ENCODE data around the gene CCDC24. TPM values are rescaled to one million over a fixed set of nuclear protein-coding genes. Genes with fewer than 3 reads are reported as not detected.

CCDC24 gene
- total RNA-seq, 4 donors from 2014 or later = 12.4 to 18.2 (median 15.7) TPM

GRCh38 chr1:43993206-43993914 is 2.0 kb downstream of the CCDC24 start:
- no peak for TF ChIP-seq POLR2A (IDR thresholded peaks at IDR 0.05)
- no peak for TF ChIP-seq CTCF (IDR thresholded peaks at IDR 0.05)
- H3K27me3 ChIP-seq = no peaks in the 10 kb centered on the region
- peaks cover 0 to 24% (median 4%) of the 10 kb centered on the region in 4 donors for H3K4me1 ChIP-seq
- H3K4me3 ChIP-seq = no peak overlapping the region
- no peaks in the 10 kb centered on the region for H3K9me3 ChIP-seq
- DNase-seq = no peak
- H3K36me3 ChIP-seq = no peaks in the 10 kb centered on the region
- H3K27ac ChIP-seq = no peak overlapping the region

GRCh38 chr1:43994071-43994470 is 2.7 kb downstream of the CCDC24 start:
- no peak for DNase-seq
- TF ChIP-seq CTCF (IDR thresholded peaks at IDR 0.05) = no peak
- no peak for TF ChIP-seq POLR2A (IDR thresholded peaks at IDR 0.05)

GRCh38 chr1:43994794-43995790 is 3.7 kb downstream of the CCDC24 start:
- Histone ChIP-seq H3K9me3 (no peaks in the 10 kb centered on the region), H3K4me3 (no peak overlapping the region), H3K27ac (no peak overlapping the region), H3K4me1 (peaks cover 0 to 24% (median 4%) of the 10 kb centered on the region in 4 donors), H3K36me3 (no peaks in the 10 kb centered on the region), H3K27me3 (no peaks in the 10 kb centered on the region)
- TF ChIP-seq POLR2A (IDR thresholded peaks at IDR 0.05) (no peak), CTCF (IDR thresholded peaks at IDR 0.05) (peak in 4 of 6 experiments; percentile 6 to 31 (median 18))
- no peak for DNase-seq

More at GRCh38 chr1:43994071-43994470, 2.7 kb downstream of the CCDC24 start:
- no peak overlapping the region for H3K4me3 ChIP-seq
- no peaks in the 10 kb centered on the region for H3K36me3 ChIP-seq
- H3K4me1 ChIP-seq = peaks cover 0 to 24% (median 4%) of the 10 kb centered on the region in 4 donors
- no peak overlapping the region for H3K27ac ChIP-seq
- no peaks in the 10 kb centered on the region for H3K9me3 ChIP-seq
- H3K27me3 ChIP-seq = no peaks in the 10 kb centered on the region

GRCh38 chr1:43995984-43996732 is 4.8 kb downstream of the CCDC24 start:
- peaks cover 0 to 9% (median 0%) of the 10 kb centered on the region in 3 donors for H3K36me3 ChIP-seq
- TF ChIP-seq POLR2A (IDR thresholded peaks at IDR 0.05) (no peak), CTCF (IDR thresholded peaks at IDR 0.05) (no peak)
- no peaks in the 10 kb centered on the region for H3K9me3 ChIP-seq
- H3K27ac ChIP-seq = no peak overlapping the region
- no peak for DNase-seq
- H3K4me3 ChIP-seq = no peak overlapping the region
- H3K27me3 ChIP-seq = no peaks in the 10 kb centered on the region
- H3K4me1 ChIP-seq = peaks cover 0 to 16% (median 4%) of the 10 kb centered on the region in 4 donors

GRCh38 chr1:43996733-43997115 is 5.3 kb downstream of the CCDC24 start:
- Histone ChIP-seq H3K4me1 (peaks cover 0 to 15% (median 4%) of the 10 kb centered on the region in 4 donors), H3K9me3 (no peaks in the 10 kb centered on the region), H3K4me3 (no peak overlapping the region), H3K27ac (no peak overlapping the region), H3K36me3 (peaks cover 0 to 9% (median 0%) of the 10 kb centered on the region in 3 donors), H3K27me3 (no peaks in the 10 kb centered on the region)
- no peak for TF ChIP-seq CTCF (IDR thresholded peaks at IDR 0.05)
- TF ChIP-seq POLR2A (IDR thresholded peaks at IDR 0.05) = no peak
- DNase-seq = no peak

Data from Peyer's patch (tissue), 4 donors.